K562 (cell line): ENCODE measurements around the gene VPS37D. TPM values are rescaled to one million over a fixed set of nuclear protein-coding genes. Genes with fewer than 3 reads are reported as not detected.

Source experiments
- BCL6 ChIP-seq: fragments of 250-450 bp; sonication (Bioruptor Pico); IDR thresholded peaks from 2 replicates; pipeline ENCODE4 v1.4.0; 2020
- IFI16 ChIP-seq: fragments of 250-450 bp; sonication (Bioruptor Pico); IDR thresholded peaks from 2 replicates; pipeline ENCODE4 v2.1.2; 2022; ENCODE audit warnings: mild to moderate bottlenecking, inconsistent platforms
- LCOR ChIP-seq: sonication (generic); formaldehyde crosslinking; IDR thresholded peaks from 2 replicates; pipeline ENCODE4 v1.8.0; 2022; ENCODE audit warnings: mild to moderate bottlenecking, missing genetic modification reagents
- MGA ChIP-seq: fragments of 450-650 bp; IDR thresholded peaks from 2 replicates; pipeline ENCODE4 v1.6.1; 2016; ENCODE audit warnings: mild to moderate bottlenecking, moderate library complexity
- NBN ChIP-seq: fragments of 450-650 bp; IDR thresholded peaks from 2 replicates; pipeline ENCODE4 v1.6.1; 2016; ENCODE audit warnings: low read depth, mild to moderate bottlenecking
- PATZ1 ChIP-seq: fragments of 250-450 bp; sonication (Bioruptor Pico); IDR thresholded peaks from 2 replicates; pipeline ENCODE4 v1.5.0; 2020; ENCODE audit warnings: mild to moderate bottlenecking, borderline replicate concordance
- PHF21A ChIP-seq: fragments of 450-650 bp; IDR thresholded peaks from 2 replicates; pipeline ENCODE4 v1.6.1; 2017; ENCODE audit warnings: low read depth, borderline replicate concordance
- SIRT6 ChIP-seq: IDR thresholded peaks from one replicate; pipeline ENCODE4 v1.6.1; 2012; ENCODE audit warnings: low read depth, mild to moderate bottlenecking, control low read depth, inconsistent platforms, low read length, moderate library complexity
- SP2 ChIP-seq: IDR thresholded peaks from 2 replicates; pipeline ENCODE4 v1.6.1; 2011; ENCODE audit warnings: mild to moderate bottlenecking, low read depth, low read length, moderate library complexity; ENCODE audit not compliant: poor library complexity, severe bottlenecking; ENCODE audit errors: extremely low read depth
- TCF15 ChIP-seq: fragments of 250-450 bp; sonication (Bioruptor Pico); IDR thresholded peaks from 2 replicates; pipeline ENCODE4 v1.8.0; 2022; ENCODE audit warnings: moderate library complexity, mild to moderate bottlenecking, inconsistent platforms
- ZBTB8A ChIP-seq: fragments of 450-650 bp; IDR thresholded peaks from 2 replicates; pipeline ENCODE4 v1.6.1; 2018; ENCODE audit warnings: mild to moderate bottlenecking, moderate library complexity; ENCODE audit not compliant: partially characterized antibody
- ZNF174 ChIP-seq: fragments of 250-450 bp; sonication (Bioruptor Pico); IDR thresholded peaks from 2 replicates; pipeline ENCODE4 v1.4.0; 2020; ENCODE audit warnings: mild to moderate bottlenecking
- ZNF232 ChIP-seq: sonication (generic); formaldehyde crosslinking; IDR thresholded peaks from 2 replicates; pipeline ENCODE4 v1.8.0; 2022; ENCODE audit warnings: mild to moderate bottlenecking, missing genetic modification reagents
- ZNF79 ChIP-seq: fragments of 250-450 bp; sonication (Bioruptor Pico); IDR thresholded peaks from 2 replicates; pipeline ENCODE4 v1.4.0; 2020; ENCODE audit warnings: low read depth, mild to moderate bottlenecking, moderate library complexity
- polyA plus RNA-seq, 8 experiments: library from polyadenylated mRNA; depleted of rRNA in 4 of 8; stranded (reverse) in 5 of 8; unstranded in 3 of 8; fragments of >200 nt; fragmentation: Nextera tagmentation in 2 of 8; fragmentation: Illumina TruSeq in 1 of 8; extraction: Ambion mirVana in 2 of 8; extraction: Trizol in 1 of 8; gene quantifications; 2 replicates each; pipeline versions ENCODE4 v1.2.1 to v1.2.3, GENCODE V29; 2011 to 2014; ENCODE audit warnings: inconsistent platforms in 1 of 8, missing spikeins in 1 of 8
- total RNA-seq, 7 experiments: library from RNA; depleted of rRNA in 6 of 7; stranded (reverse); fragments of >200 nt in 6 of 7; fragmentation: Illumina TruSeq in 2 of 7; extraction: Trizol in 2 of 7; gene quantifications; 2 replicates each; pipeline versions ENCODE4 v1.2.1 to v1.2.3, GENCODE V29; 2011 to 2021; ENCODE audit warnings: low replicate concordance in 1 of 7

The VPS37D gene
- total and polyA plus RNA-seq, 9 of the 15 experiments (the other 6 are each of a cell fraction or from before 2014, with no cell fraction given): 0.25 to 2.3 (median 1.0) TPM; not detected in 3

GRCh38 chr7:73683056-73683787 lies 15.6 kb downstream of the VPS37D start, which contains the start of the genes BUD23 and DNAJC30 (continued):
- no peak for TF ChIP-seq TCF15 (CRISPR knock-in tag)
- TF ChIP-seq MGA: peak; percentile 91
- TF ChIP-seq ZNF174: 0 out of 2 replicates have a peak, but pooled peaks have one; percentile 19
- TF ChIP-seq ZBTB8A: no peak
- TF ChIP-seq ZNF79: no peak
- peak; percentile 72; the same call in 1 of the 2 replicates for TF ChIP-seq NBN
- no peak for TF ChIP-seq SIRT6
- no peak for TF ChIP-seq BCL6 (CRISPR knock-in tag)
- no peak for TF ChIP-seq PATZ1 (CRISPR knock-in tag)
- peak; percentile 53 for TF ChIP-seq SP2
- 0 out of 2 replicates have a peak, but pooled peaks have one; percentile 11 for TF ChIP-seq ZNF232
- peak; percentile 16 for TF ChIP-seq LCOR (CRISPR knock-in tag)
- TF ChIP-seq PHF21A: no peak
- TF ChIP-seq IFI16 (CRISPR knock-in tag): no peak
